B cell (primary cell): ENCODE measurements around the gene BHLHA9.

ENCODE experiments used
- EZH2 ChIP-seq: IDR thresholded peaks from 2 replicates; pipeline ENCODE4 v1.6.1; 2012; ENCODE audit warnings: borderline replicate concordance, low read depth, mild to moderate bottlenecking, moderate library complexity, low read length; ENCODE audit not compliant: insufficient read depth, poor library complexity, severe bottlenecking
- TF ChIP-seq, protein P1 (sequence below): fragments of 200-600 bp; IDR thresholded peaks from one replicate; pipeline ENCODE4 v1.8.0; 2022; ENCODE audit warnings: antibody characterized with exemption, mild to moderate bottlenecking

DNA sequence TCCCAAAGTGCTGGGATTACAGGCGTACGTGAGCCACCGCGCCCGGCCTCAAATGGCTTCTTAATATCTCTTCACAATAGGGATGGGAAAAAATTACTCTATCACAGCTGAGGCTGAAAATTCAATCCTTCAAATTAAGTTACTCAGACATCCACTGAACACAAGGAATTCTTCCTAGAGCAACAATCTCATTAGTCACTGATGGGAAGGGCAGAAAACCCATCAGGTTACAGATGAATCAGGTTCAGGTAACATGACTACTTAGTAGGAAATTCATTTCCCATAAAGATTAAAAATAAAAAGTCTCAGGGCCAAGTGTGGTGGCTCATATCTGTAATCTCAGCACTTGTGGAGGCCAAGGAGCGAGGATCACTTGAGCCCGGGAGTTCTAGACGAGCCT is 47.9 kb upstream of the BHLHA9 start:
- TF ChIP-seq, protein P1, sequence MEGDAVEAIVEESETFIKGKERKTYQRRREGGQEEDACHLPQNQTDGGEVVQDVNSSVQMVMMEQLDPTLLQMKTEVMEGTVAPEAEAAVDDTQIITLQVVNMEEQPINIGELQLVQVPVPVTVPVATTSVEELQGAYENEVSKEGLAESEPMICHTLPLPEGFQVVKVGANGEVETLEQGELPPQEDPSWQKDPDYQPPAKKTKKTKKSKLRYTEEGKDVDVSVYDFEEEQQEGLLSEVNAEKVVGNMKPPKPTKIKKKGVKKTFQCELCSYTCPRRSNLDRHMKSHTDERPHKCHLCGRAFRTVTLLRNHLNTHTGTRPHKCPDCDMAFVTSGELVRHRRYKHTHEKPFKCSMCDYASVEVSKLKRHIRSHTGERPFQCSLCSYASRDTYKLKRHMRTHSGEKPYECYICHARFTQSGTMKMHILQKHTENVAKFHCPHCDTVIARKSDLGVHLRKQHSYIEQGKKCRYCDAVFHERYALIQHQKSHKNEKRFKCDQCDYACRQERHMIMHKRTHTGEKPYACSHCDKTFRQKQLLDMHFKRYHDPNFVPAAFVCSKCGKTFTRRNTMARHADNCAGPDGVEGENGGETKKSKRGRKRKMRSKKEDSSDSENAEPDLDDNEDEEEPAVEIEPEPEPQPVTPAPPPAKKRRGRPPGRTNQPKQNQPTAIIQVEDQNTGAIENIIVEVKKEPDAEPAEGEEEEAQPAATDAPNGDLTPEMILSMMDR = no peak
- no peak for TF ChIP-seq EZH2
